ENCODE measurements around the gene BCR.

DNA sequence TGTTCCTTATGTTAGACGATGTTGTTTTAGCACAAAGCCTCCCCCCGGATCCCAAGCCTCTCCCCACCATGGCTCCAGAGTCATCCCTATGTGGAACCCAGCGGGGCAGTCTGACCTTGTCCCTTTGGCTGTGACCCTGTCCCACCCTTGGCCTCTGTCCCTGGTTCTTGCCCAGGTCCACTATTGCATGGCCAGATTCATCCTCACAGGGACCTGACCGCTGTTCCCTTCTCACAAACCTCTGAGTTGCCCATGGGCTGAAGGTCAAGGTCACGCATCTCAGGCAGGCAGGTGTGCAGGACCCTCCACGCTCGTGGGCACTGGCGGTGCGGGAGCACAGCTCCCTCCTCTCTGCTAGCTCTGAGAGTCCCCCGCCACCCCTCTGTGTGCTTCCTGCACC lies 39.0 kb downstream of the BCR start:
- TF ChIP-seq, protein P1, sequence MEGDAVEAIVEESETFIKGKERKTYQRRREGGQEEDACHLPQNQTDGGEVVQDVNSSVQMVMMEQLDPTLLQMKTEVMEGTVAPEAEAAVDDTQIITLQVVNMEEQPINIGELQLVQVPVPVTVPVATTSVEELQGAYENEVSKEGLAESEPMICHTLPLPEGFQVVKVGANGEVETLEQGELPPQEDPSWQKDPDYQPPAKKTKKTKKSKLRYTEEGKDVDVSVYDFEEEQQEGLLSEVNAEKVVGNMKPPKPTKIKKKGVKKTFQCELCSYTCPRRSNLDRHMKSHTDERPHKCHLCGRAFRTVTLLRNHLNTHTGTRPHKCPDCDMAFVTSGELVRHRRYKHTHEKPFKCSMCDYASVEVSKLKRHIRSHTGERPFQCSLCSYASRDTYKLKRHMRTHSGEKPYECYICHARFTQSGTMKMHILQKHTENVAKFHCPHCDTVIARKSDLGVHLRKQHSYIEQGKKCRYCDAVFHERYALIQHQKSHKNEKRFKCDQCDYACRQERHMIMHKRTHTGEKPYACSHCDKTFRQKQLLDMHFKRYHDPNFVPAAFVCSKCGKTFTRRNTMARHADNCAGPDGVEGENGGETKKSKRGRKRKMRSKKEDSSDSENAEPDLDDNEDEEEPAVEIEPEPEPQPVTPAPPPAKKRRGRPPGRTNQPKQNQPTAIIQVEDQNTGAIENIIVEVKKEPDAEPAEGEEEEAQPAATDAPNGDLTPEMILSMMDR (IDR thresholded peaks at IDR 0.05; ENCODE audit: insufficient read depth, low read length): no peak
- TF ChIP-seq, protein P2, sequence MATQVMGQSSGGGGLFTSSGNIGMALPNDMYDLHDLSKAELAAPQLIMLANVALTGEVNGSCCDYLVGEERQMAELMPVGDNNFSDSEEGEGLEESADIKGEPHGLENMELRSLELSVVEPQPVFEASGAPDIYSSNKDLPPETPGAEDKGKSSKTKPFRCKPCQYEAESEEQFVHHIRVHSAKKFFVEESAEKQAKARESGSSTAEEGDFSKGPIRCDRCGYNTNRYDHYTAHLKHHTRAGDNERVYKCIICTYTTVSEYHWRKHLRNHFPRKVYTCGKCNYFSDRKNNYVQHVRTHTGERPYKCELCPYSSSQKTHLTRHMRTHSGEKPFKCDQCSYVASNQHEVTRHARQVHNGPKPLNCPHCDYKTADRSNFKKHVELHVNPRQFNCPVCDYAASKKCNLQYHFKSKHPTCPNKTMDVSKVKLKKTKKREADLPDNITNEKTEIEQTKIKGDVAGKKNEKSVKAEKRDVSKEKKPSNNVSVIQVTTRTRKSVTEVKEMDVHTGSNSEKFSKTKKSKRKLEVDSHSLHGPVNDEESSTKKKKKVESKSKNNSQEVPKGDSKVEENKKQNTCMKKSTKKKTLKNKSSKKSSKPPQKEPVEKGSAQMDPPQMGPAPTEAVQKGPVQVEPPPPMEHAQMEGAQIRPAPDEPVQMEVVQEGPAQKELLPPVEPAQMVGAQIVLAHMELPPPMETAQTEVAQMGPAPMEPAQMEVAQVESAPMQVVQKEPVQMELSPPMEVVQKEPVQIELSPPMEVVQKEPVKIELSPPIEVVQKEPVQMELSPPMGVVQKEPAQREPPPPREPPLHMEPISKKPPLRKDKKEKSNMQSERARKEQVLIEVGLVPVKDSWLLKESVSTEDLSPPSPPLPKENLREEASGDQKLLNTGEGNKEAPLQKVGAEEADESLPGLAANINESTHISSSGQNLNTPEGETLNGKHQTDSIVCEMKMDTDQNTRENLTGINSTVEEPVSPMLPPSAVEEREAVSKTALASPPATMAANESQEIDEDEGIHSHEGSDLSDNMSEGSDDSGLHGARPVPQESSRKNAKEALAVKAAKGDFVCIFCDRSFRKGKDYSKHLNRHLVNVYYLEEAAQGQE (IDR thresholded peaks at IDR 0.05; ENCODE audit: insufficient replicate concordance, low read depth): no peak
- TF ChIP-seq POLR2AphosphoS5 (IDR thresholded peaks at IDR 0.05; ENCODE audit: low read depth) (no peak), SPI1 (IDR thresholded peaks at IDR 0.05; ENCODE audit: borderline replicate concordance, low read depth) (no peak), GABPA (IDR thresholded peaks at IDR 0.05; ENCODE audit: low read depth) (no peak)
